SU-DHL-6 (cell line): ENCODE results near the gene NUMA1.

Experiments used
- H2AFZ ChIP-seq: fragments of 200-600 bp; sonication (generic); 2 replicates; pipeline ENCODE4 v1.6.1; 2014; ENCODE audit warnings: low read depth, mild to moderate bottlenecking, moderate library complexity, mixed read lengths, antibody characterized with exemption, low read length; ENCODE audit not compliant: severe bottlenecking
- H3F3A ChIP-seq: fragments of 200-600 bp; shearing (Covaris generic); 2 replicates; pipeline ENCODE4 v1.6.0; 2016; ENCODE audit warnings: antibody characterized with exemption, mild to moderate bottlenecking; ENCODE audit not compliant: insufficient read depth
- H3K27ac ChIP-seq: fragments of 200-600 bp; sonication (generic); 2 replicates; pipeline ENCODE4 v1.5.1; 2016; ENCODE audit warnings: low read depth, mild to moderate bottlenecking, low read length, moderate library complexity, mixed read lengths
- H3K27me3 ChIP-seq: fragments of 200-600 bp; sonication (generic), shearing (Covaris generic); 2 replicates; pipeline ENCODE4 v1.6.0; 2014; ENCODE audit warnings: mild to moderate bottlenecking, low read length
- H3K36me3 ChIP-seq: fragments of 200-600 bp; sonication (generic); 2 replicates; pipeline ENCODE4 v1.6.1; 2014; ENCODE audit warnings: mild to moderate bottlenecking, low read length, mixed read lengths
- H3K4me2 ChIP-seq: fragments of 300-600, 200-600 bp; shearing (Covaris generic), sonication (generic); 2 replicates; pipeline ENCODE4 v1.6.0; 2014; ENCODE audit warnings: low read length, low read depth, mild to moderate bottlenecking; ENCODE audit not compliant: poor library complexity, severe bottlenecking
- H3K4me3 ChIP-seq: fragments of 200-600 bp; sonication (generic); 2 replicates; pipeline ENCODE4 v1.5.1; 2014; ENCODE audit warnings: antibody characterized with exemption, low read length, mild to moderate bottlenecking, mixed read lengths; ENCODE audit not compliant: insufficient read depth, poor library complexity, severe bottlenecking
- H3K79me2 ChIP-seq: fragments of 200-600 bp; sonication (generic); 2 replicates; pipeline ENCODE4 v1.6.1; 2014; ENCODE audit warnings: mild to moderate bottlenecking, low read length, moderate library complexity; ENCODE audit not compliant: insufficient read depth
- H3K9ac ChIP-seq: fragments of 200-600 bp; sonication (generic); 2 replicates; pipeline ENCODE4 v1.7.0; 2014; ENCODE audit warnings: mild to moderate bottlenecking, low read length
- H3K9me2 ChIP-seq: fragments of 200-600 bp; sonication (generic); replicated peaks from 2 replicates; pipeline ENCODE4 v1.6.1; 2014; ENCODE audit warnings: low read length; ENCODE audit not compliant: insufficient read depth
- H3K9me3 ChIP-seq: fragments of 200-600 bp; sonication (generic); 2 replicates; pipeline ENCODE4 v1.6.1; 2014; ENCODE audit warnings: low read length, mixed read lengths; ENCODE audit not compliant: insufficient read depth
- H4K20me1 ChIP-seq: fragments of 200-600 bp; sonication (generic); 2 replicates; pipeline ENCODE4 v1.6.1; 2014; ENCODE audit warnings: low read depth, mild to moderate bottlenecking, antibody characterized with exemption, low read length, moderate library complexity, mixed read lengths
- CTCF ChIP-seq: fragments of 200-600 bp; sonication (generic); IDR thresholded peaks from one replicate; pipeline ENCODE4 v1.5.1; 2017; ENCODE audit warnings: antibody characterized with exemption, mild to moderate bottlenecking, low read length, moderate library complexity; ENCODE audit not compliant: insufficient read depth, poor library complexity, severe bottlenecking
- EZH2phosphoT487 ChIP-seq: fragments of 200-600 bp; sonication (generic), shearing (Covaris generic); conservative IDR thresholded peaks from 2 replicates; pipeline ENCODE4 v1.6.1; 2018; ENCODE audit warnings: mild to moderate bottlenecking, antibody characterized with exemption, low read length, moderate library complexity, mixed read lengths

Gene NUMA1

GRCh38 chr11:71976551-71976950 is 103.8 kb downstream of the NUMA1 start:
- peaks cover 13% of the 10 kb centered on the region; the same call in 1 of the 2 replicates for H3F3A ChIP-seq
- no peak overlapping the region for H3K4me3 ChIP-seq
- H3K9ac ChIP-seq, result no peak overlapping the region
- no peak overlapping the region for H2AFZ ChIP-seq
- TF ChIP-seq EZH2phosphoT487 (no peak), CTCF (no peak)
- no peaks in the 10 kb centered on the region for H4K20me1 ChIP-seq
- H3K9me2 ChIP-seq, result no peaks in the 10 kb centered on the region
- no peaks in the 10 kb centered on the region for H3K79me2 ChIP-seq
- H3K27ac ChIP-seq, result no peak overlapping the region
- no peak overlapping the region for H3K4me2 ChIP-seq
- no peaks in the 10 kb centered on the region for H3K9me3 ChIP-seq
- H3K27me3 ChIP-seq, result no peaks in the 10 kb centered on the region
- H3K36me3 ChIP-seq, result no peaks in the 10 kb centered on the region; the same call in 1 of the 2 replicates

- Histone ChIP-seq H3K4me3 (no peak overlapping the region), H3K9me3 (no peaks in the 10 kb centered on the region), H3F3A (no peaks in the 10 kb centered on the region), H4K20me1 (no peaks in the 10 kb centered on the region), H3K4me2 (no peak overlapping the region), H3K79me2 (no peaks in the 10 kb centered on the region), H3K9me2 (no peaks in the 10 kb centered on the region), H3K36me3 (no peaks in the 10 kb centered on the region), H3K9ac (no peak overlapping the region), H3K27me3 (no peaks in the 10 kb centered on the region), H3K27ac (no peak overlapping the region), H2AFZ (no peak overlapping the region)
- no peak for TF ChIP-seq EZH2phosphoT487
- no peak for TF ChIP-seq CTCF
Observed at GRCh38 chr11:71971680-71972079, 108.7 kb downstream of the NUMA1 start.

- no peak overlapping the region for H3K9ac ChIP-seq
- no peaks in the 10 kb centered on the region for H3K27me3 ChIP-seq
- H3K27ac ChIP-seq, result no peak overlapping the region
- H3F3A ChIP-seq, result no peaks in the 10 kb centered on the region
- no peak overlapping the region for H3K4me3 ChIP-seq
- H3K9me2 ChIP-seq, result no peaks in the 10 kb centered on the region
- no peak for TF ChIP-seq EZH2phosphoT487
- H3K9me3 ChIP-seq, result no peaks in the 10 kb centered on the region
- H2AFZ ChIP-seq, result no peak overlapping the region
- no peak overlapping the region for H3K4me2 ChIP-seq
- H3K79me2 ChIP-seq, result no peaks in the 10 kb centered on the region
- peaks cover 4% of the 10 kb centered on the region; the same call in 1 of the 2 replicates for H3K36me3 ChIP-seq
- no peaks in the 10 kb centered on the region for H4K20me1 ChIP-seq
Observed at GRCh38 chr11:71964641-71965040, 115.7 kb downstream of the NUMA1 start.

GRCh38 chr11:71963468-71963867 is 116.9 kb downstream of the NUMA1 start:
- H3K27ac ChIP-seq, result no peak overlapping the region
- H3K4me2 ChIP-seq, result no peak overlapping the region
- H3K79me2 ChIP-seq, result no peaks in the 10 kb centered on the region
- no peak overlapping the region for H3K9ac ChIP-seq
- peaks cover 4% of the 10 kb centered on the region; the same call in 1 of the 2 replicates for H3K36me3 ChIP-seq
- no peaks in the 10 kb centered on the region for H3F3A ChIP-seq
- no peaks in the 10 kb centered on the region for H3K27me3 ChIP-seq
- H3K9me2 ChIP-seq, result no peaks in the 10 kb centered on the region
- TF ChIP-seq EZH2phosphoT487, result no peak
- TF ChIP-seq CTCF, result no peak
- H3K4me3 ChIP-seq, result no peak overlapping the region
- H4K20me1 ChIP-seq, result no peaks in the 10 kb centered on the region
- no peak overlapping the region for H2AFZ ChIP-seq
- H3K9me3 ChIP-seq, result no peaks in the 10 kb centered on the region
